ENCODE measurements around the gene MAN1A1.
A peak's percentile ranks its signal among the peaks of the same experiment; 100 is the strongest.
"Not testable (repeated sequence)": the region's sequence is repeated elsewhere in the genome, so short reads cannot be mapped to it uniquely, and the experiment has no call there.

The MAN1A1 gene

GRCh38 chr6:119187596-119187995 lies 162.0 kb downstream of the MAN1A1 start:
- DNase-seq: no peak

- no peak for DNase-seq
Observed at GRCh38 chr6:119186490-119186889, 163.1 kb downstream of the MAN1A1 start.

- no peak for DNase-seq
Observed at GRCh38 chr6:119184008-119184648, 165.4 kb downstream of the MAN1A1 start.

- no peak for DNase-seq
Observed at GRCh38 chr6:119183457-119183856, 166.1 kb downstream of the MAN1A1 start.

- no peak for DNase-seq
Observed at GRCh38 chr6:119182875-119183274, 166.7 kb downstream of the MAN1A1 start.

- no peak for DNase-seq
Observed at GRCh38 chr6:119182216-119182803, 167.3 kb downstream of the MAN1A1 start.

GRCh38 chr6:119181046-119181445 lies 168.5 kb downstream of the MAN1A1 start:
- DNase-seq: no peak

- DNase-seq: no peak
Observed at GRCh38 chr6:119179842-119180241, 169.7 kb downstream of the MAN1A1 start.

- DNase-seq: no peak
Observed at GRCh38 chr6:119179062-119179461, 170.5 kb downstream of the MAN1A1 start.

GRCh38 chr6:119176445-119176844 lies 173.1 kb downstream of the MAN1A1 start:
- DNase-seq: no peak

- peak; percentile 41 for DNase-seq
Observed at GRCh38 chr6:119174879-119175817, 174.4 kb downstream of the MAN1A1 start.

- DNase-seq: no peak
Observed at GRCh38 chr6:119174085-119174445, 175.5 kb downstream of the MAN1A1 start.

- DNase-seq: no peak
Observed at GRCh38 chr6:119173249-119174084, 176.1 kb downstream of the MAN1A1 start.

GRCh38 chr6:119172824-119173223 lies 176.7 kb downstream of the MAN1A1 start:
- peak; percentile 65 for DNase-seq

GRCh38 chr6:119171864-119172588 lies 177.5 kb downstream of the MAN1A1 start:
- DNase-seq: no peak

- DNase-seq: no peak
Observed at GRCh38 chr6:119171088-119171841, 178.3 kb downstream of the MAN1A1 start.

GRCh38 chr6:119170447-119171087 lies 179.0 kb downstream of the MAN1A1 start:
- no peak for DNase-seq

GRCh38 chr6:119170103-119170446 lies 179.5 kb downstream of the MAN1A1 start:
- DNase-seq: no peak

GRCh38 chr6:119169355-119169754 lies 180.2 kb downstream of the MAN1A1 start:
- DNase-seq: not testable (repeated sequence)

- DNase-seq: no peak
Observed at GRCh38 chr6:119166024-119166784, 183.4 kb downstream of the MAN1A1 start.

Measured in HCEC 1CT (cell line).